ENCODE measurements around the gene EGFR. TPM values are rescaled to one million over a fixed set of nuclear protein-coding genes. Genes with fewer than 3 reads are reported as not detected.

Gene EGFR
- total and polyA plus RNA-seq, 4 donors: 24.1 to 57.6 (median 29.9) TPM

GRCh38 chr7:55085511-55086412 lies 66.9 kb downstream of the EGFR start:
- Histone ChIP-seq H3K27ac (ENCODE audit: low read depth, low read length) (peak overlapping the region; percentile 81), H3K4me1 (ENCODE audit: control insufficient read depth, insufficient read depth, low read length) (peaks cover 24% of the 10 kb centered on the region), H3K27me3 (ENCODE audit: control insufficient read depth, insufficient read depth, low read length) (no peaks in the 10 kb centered on the region), H3K4me3 (ENCODE audit: low read depth, low read length) (no peak overlapping the region), H3K9me3 (ENCODE audit: control insufficient read depth, insufficient read depth, low read length) (no peaks in the 10 kb centered on the region), H3K36me3 (ENCODE audit: control insufficient read depth, insufficient read depth, low read length) (peaks cover 4% of the 10 kb centered on the region)
- WGBS (ENCODE audit: insufficient coverage): 80% methylated on average over 1 of the region's 12 CpGs
- no peak for DNase-seq (ENCODE audit: low read depth in 4 of 6, low spot score in 6 of 6)

GRCh38 chr7:55086413-55087201 lies 67.8 kb downstream of the EGFR start:
- peak in 2 of 6 donors; percentile 58 to 78 for DNase-seq (ENCODE audit: low read depth in 4 of 6, low spot score in 6 of 6)
- WGBS (ENCODE audit: insufficient coverage): 19% methylated on average over 11 of the region's 18 CpGs
- H3K4me1 ChIP-seq (ENCODE audit: control insufficient read depth, insufficient read depth, low read length): peaks cover 25% of the 10 kb centered on the region
- no peaks in the 10 kb centered on the region for H3K9me3 ChIP-seq (ENCODE audit: control insufficient read depth, insufficient read depth, low read length)
- H3K27ac ChIP-seq (ENCODE audit: low read depth, low read length): peak overlapping the region; percentile 81
- peaks cover 4% of the 10 kb centered on the region for H3K36me3 ChIP-seq (ENCODE audit: control insufficient read depth, insufficient read depth, low read length)
- H3K4me3 ChIP-seq (ENCODE audit: low read depth, low read length): no peak overlapping the region
- no peaks in the 10 kb centered on the region for H3K27me3 ChIP-seq (ENCODE audit: control insufficient read depth, insufficient read depth, low read length)

- Histone ChIP-seq H3K27me3 (ENCODE audit: control insufficient read depth, insufficient read depth, low read length) (no peaks in the 10 kb centered on the region), H3K4me1 (ENCODE audit: control insufficient read depth, insufficient read depth, low read length) (peaks cover 32% of the 10 kb centered on the region), H3K36me3 (ENCODE audit: control insufficient read depth, insufficient read depth, low read length) (peaks cover 3% of the 10 kb centered on the region), H3K9me3 (ENCODE audit: control insufficient read depth, insufficient read depth, low read length) (no peaks in the 10 kb centered on the region), H3K4me3 (ENCODE audit: low read depth, low read length) (no peak overlapping the region), H3K27ac (ENCODE audit: low read depth, low read length) (no peak overlapping the region)
- no peak for DNase-seq (ENCODE audit: low read depth in 4 of 6, low spot score in 6 of 6)
- 79% methylated on average over 2 of the region's 5 CpGs for WGBS (ENCODE audit: insufficient coverage)
These were observed 68.7 kb downstream of the EGFR start for GRCh38 chr7:55087521-55087961.

- peaks cover 37% of the 10 kb centered on the region for H3K4me1 ChIP-seq (ENCODE audit: control insufficient read depth, insufficient read depth, low read length)
- H3K9me3 ChIP-seq (ENCODE audit: control insufficient read depth, insufficient read depth, low read length): no peaks in the 10 kb centered on the region
- H3K27ac ChIP-seq (ENCODE audit: low read depth, low read length): no peak overlapping the region
- H3K36me3 ChIP-seq (ENCODE audit: control insufficient read depth, insufficient read depth, low read length): no peaks in the 10 kb centered on the region
- H3K4me3 ChIP-seq (ENCODE audit: low read depth, low read length): no peak overlapping the region
- DNase-seq (ENCODE audit: low read depth in 4 of 6, low spot score in 6 of 6): no peak
- WGBS (ENCODE audit: insufficient coverage): 85% methylated on average over 6 of the region's 6 CpGs
- no peaks in the 10 kb centered on the region for H3K27me3 ChIP-seq (ENCODE audit: control insufficient read depth, insufficient read depth, low read length)
These were observed 69.3 kb downstream of the EGFR start for GRCh38 chr7:55088107-55088506.

GRCh38 chr7:55088620-55089019 lies 69.8 kb downstream of the EGFR start:
- WGBS (ENCODE audit: insufficient coverage): 14% methylated on average over 2 of the region's 7 CpGs
- no peak overlapping the region for H3K27ac ChIP-seq (ENCODE audit: low read depth, low read length)

GRCh38 chr7:55092186-55092974 lies 73.6 kb downstream of the EGFR start:
- peak in 1 of 6 donors; percentile 62 for DNase-seq (ENCODE audit: low read depth in 4 of 6, low spot score in 6 of 6)
- Histone ChIP-seq H3K4me1 (ENCODE audit: control insufficient read depth, insufficient read depth, low read length) (peaks cover 39% of the 10 kb centered on the region), H3K27me3 (ENCODE audit: control insufficient read depth, insufficient read depth, low read length) (no peaks in the 10 kb centered on the region), H3K9me3 (ENCODE audit: control insufficient read depth, insufficient read depth, low read length) (no peaks in the 10 kb centered on the region), H3K36me3 (ENCODE audit: control insufficient read depth, insufficient read depth, low read length) (no peaks in the 10 kb centered on the region), H3K4me3 (ENCODE audit: low read depth, low read length) (no peak overlapping the region), H3K27ac (ENCODE audit: low read depth, low read length) (peak overlapping the region; percentile 26)
- WGBS (ENCODE audit: insufficient coverage): 87% methylated on average over 12 of the region's 15 CpGs

More at GRCh38 chr7:55088620-55089019, 69.8 kb downstream of the EGFR start:
- H3K4me1 ChIP-seq (ENCODE audit: control insufficient read depth, insufficient read depth, low read length): peaks cover 42% of the 10 kb centered on the region
- no peaks in the 10 kb centered on the region for H3K36me3 ChIP-seq (ENCODE audit: control insufficient read depth, insufficient read depth, low read length)
- no peak overlapping the region for H3K4me3 ChIP-seq (ENCODE audit: low read depth, low read length)
- no peaks in the 10 kb centered on the region for H3K9me3 ChIP-seq (ENCODE audit: control insufficient read depth, insufficient read depth, low read length)
- DNase-seq (ENCODE audit: low read depth in 4 of 6, low spot score in 6 of 6): no peak
- H3K27me3 ChIP-seq (ENCODE audit: control insufficient read depth, insufficient read depth, low read length): no peaks in the 10 kb centered on the region

GRCh38 chr7:55092975-55093373 lies 74.2 kb downstream of the EGFR start:
- Histone ChIP-seq H3K36me3 (ENCODE audit: control insufficient read depth, insufficient read depth, low read length) (no peaks in the 10 kb centered on the region), H3K27me3 (ENCODE audit: control insufficient read depth, insufficient read depth, low read length) (no peaks in the 10 kb centered on the region), H3K9me3 (ENCODE audit: control insufficient read depth, insufficient read depth, low read length) (no peaks in the 10 kb centered on the region), H3K27ac (ENCODE audit: low read depth, low read length) (no peak overlapping the region), H3K4me3 (ENCODE audit: low read depth, low read length) (no peak overlapping the region), H3K4me1 (ENCODE audit: control insufficient read depth, insufficient read depth, low read length) (peaks cover 33% of the 10 kb centered on the region)
- 100% methylated on average over 2 of the region's 3 CpGs for WGBS (ENCODE audit: insufficient coverage)
- no peak for DNase-seq (ENCODE audit: low read depth in 4 of 6, low spot score in 6 of 6)

GRCh38 chr7:55093674-55094073 lies 74.9 kb downstream of the EGFR start:
- 74% methylated on average over 4 of the region's 7 CpGs for WGBS (ENCODE audit: insufficient coverage)
- peaks cover 32% of the 10 kb centered on the region for H3K4me1 ChIP-seq (ENCODE audit: control insufficient read depth, insufficient read depth, low read length)
- no peaks in the 10 kb centered on the region for H3K27me3 ChIP-seq (ENCODE audit: control insufficient read depth, insufficient read depth, low read length)
- no peaks in the 10 kb centered on the region for H3K36me3 ChIP-seq (ENCODE audit: control insufficient read depth, insufficient read depth, low read length)
- H3K9me3 ChIP-seq (ENCODE audit: control insufficient read depth, insufficient read depth, low read length): no peaks in the 10 kb centered on the region
- no peak overlapping the region for H3K27ac ChIP-seq (ENCODE audit: low read depth, low read length)
- H3K4me3 ChIP-seq (ENCODE audit: low read depth, low read length): no peak overlapping the region
- DNase-seq (ENCODE audit: low read depth in 4 of 6, low spot score in 6 of 6): peak in 1 of 6 donors; percentile 75

GRCh38 chr7:55094092-55094690 lies 75.4 kb downstream of the EGFR start:
- Histone ChIP-seq H3K36me3 (ENCODE audit: control insufficient read depth, insufficient read depth, low read length) (no peaks in the 10 kb centered on the region), H3K4me3 (ENCODE audit: low read depth, low read length) (no peak overlapping the region), H3K4me1 (ENCODE audit: control insufficient read depth, insufficient read depth, low read length) (peaks cover 34% of the 10 kb centered on the region), H3K9me3 (ENCODE audit: control insufficient read depth, insufficient read depth, low read length) (no peaks in the 10 kb centered on the region), H3K27me3 (ENCODE audit: control insufficient read depth, insufficient read depth, low read length) (no peaks in the 10 kb centered on the region), H3K27ac (ENCODE audit: low read depth, low read length) (no peak overlapping the region)
- no peak for DNase-seq (ENCODE audit: low read depth in 4 of 6, low spot score in 6 of 6)
- 49% methylated on average over 4 of the region's 5 CpGs for WGBS (ENCODE audit: insufficient coverage)
